Measurements from ENCODE around the gene PJVK. TPM values are rescaled to one million over a fixed set of nuclear protein-coding genes. Genes with fewer than 3 reads are reported as not detected.

The PJVK gene
- total RNA-seq, 1 donor from 2014 or later: 0.20 TPM

DNA sequence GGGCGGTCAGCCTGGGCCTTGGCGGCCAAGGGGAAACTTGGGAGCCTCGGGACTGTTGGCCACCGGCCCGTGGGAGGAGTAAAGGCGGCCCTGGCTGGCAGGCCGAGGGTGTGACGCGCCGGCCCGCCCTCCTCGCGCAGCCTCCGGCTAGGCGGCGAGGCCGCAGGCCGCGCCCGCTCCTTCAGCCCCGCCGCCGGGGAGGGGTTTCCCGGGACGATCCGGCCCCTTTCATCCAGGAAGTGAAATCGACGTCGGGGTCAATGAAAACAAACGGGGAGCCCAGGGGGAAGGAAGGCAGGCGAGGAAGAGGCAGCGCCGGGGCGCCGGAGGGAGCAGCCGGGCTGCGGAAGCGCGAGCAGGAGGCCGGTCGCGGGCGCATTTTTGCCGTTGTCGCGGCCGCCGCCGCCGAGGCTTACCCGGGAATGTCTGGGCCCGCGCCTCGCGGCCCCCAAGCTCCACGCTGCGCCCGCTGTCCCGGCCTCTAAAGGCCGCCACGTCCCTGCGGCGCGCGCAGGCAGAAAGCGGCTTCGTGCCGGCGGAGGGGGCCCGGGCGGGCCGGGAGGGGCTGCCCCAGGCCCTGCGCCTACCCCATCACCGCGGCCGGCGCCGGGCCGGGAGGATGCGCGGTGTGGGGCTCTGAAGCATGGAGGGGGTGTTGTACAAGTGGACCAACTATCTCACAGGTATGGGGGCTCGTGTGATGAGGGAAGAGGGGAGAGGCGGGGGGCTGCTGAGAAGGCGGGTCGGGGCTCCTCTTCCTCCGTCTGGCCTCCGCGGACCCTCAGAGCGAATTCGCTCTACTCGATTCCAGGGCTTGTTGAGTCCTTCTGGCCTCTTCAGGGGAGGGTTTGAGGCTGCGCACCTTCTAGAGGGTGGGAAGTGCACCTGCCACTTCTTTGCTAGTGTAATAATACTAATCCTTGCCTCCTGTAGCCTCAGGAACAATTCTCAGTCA lies 29.3 kb downstream of the PJVK start, which contains the start of gene PLEKHA3:
Gene PLEKHA3, plus strand, starts transcription at position 231 of the 955 bp plus-strand sequence. Its CDS starts 413 bp downstream, at position 644.
- DNase-seq (ENCODE audit: low read depth in 2 of 2): peak; percentile 84 to 96

- no peak for DNase-seq (ENCODE audit: low read depth in 2 of 2)
Measured at GRCh38 chr2:178482437-178482836, 31.3 kb downstream of the PJVK start.

DNA sequence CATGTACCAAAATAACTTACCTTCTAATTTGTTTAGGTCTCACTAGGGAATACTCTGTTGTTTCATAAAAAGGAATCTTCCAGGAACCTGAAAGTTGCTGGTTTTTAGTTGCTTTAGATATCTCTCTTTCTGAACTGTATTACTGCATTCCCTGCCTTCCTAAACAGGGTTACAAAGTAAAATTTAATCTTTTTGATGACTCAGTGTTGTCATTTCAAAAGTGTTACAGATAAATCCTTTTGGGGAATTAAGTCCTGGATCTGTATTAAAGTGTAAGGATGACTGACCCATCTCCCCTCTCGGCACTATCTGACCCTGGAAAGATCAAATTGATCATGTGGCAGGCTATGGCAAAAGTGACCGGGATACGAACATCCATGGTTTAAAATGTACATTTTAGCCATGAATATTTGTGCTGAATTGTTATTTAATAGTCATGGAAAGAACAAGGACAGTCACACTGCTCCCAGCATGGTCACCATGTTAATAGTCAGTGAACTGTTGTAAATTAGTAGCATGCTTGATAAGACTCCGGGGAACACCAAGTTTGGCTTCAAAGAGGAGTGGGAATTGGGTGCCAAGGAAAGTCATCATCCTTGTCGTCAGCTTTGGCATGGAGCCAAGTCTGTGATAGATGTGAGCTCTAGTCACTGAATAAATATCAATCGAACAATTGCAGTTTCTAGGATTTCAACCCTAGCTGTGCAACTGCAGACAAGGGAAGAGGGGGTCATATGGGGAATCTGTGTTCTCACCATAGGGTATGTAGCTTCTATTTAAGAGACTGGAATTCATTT lies 33.3 kb downstream of the PJVK start:
- peak; percentile 54 to 58 for DNase-seq (ENCODE audit: low read depth in 2 of 2)

DNA sequence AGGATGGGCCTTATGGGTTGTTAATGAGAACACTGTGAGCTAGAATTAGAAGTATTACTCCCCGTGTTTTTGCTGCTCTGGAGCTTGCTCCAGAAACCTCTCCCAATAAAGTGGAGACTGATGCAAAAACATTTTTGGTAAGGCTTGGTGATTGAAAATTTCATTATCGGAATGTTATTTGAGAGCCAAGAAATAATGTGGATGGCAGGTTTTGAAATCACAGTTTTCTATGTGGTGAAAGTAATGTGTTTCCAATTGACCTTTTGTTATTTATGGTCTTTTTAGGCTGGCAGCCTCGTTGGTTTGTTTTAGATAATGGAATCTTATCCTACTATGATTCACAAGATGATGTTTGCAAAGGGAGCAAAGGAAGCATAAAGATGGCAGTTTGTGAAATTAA lies 34.2 kb downstream of the PJVK start:
- no peak for DNase-seq (ENCODE audit: low read depth in 2 of 2)

- DNase-seq (ENCODE audit: low read depth in 2 of 2): no peak
Measured at GRCh38 chr2:178491612-178492011, 40.4 kb downstream of the PJVK start.

DNA sequence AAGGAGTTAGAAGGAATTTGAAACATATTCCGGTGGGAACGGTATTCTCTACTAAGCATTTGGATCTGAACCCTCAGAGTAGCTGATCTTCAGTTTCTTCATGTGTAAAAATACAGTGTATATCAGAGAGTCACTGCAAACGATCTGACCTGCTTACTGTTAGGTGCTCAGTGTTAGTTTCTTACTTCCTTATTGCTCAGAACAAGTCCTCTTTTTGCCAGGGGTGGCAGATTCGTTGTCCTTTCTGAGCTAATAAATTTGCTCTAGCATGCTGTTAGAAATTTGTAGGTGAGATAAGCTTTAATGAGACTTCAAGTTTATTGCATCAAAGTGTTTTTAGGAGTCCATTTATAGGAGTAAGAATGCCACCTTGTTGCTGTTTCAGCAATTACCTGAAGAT lies 44.9 kb downstream of the PJVK start:
- no peak for DNase-seq (ENCODE audit: low read depth in 2 of 2)

DNA sequence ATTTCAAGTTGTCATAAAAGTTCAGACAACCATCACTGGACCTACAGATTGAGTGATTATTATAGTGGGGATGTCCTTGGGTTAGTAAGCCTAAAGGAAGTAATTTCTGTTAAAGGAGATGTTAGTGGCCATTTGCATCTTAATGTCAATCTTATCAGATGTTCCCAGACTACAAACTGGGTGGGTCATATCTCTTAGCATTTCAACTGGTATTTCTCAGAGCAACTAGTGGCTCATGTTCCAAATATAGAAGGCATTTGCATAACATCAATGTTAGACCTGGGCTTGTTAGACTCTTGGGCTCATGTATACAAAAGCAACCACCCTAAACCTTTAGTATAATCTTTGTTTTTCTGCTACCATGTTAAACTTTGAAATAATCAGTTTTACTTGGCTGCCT lies 47.0 kb downstream of the PJVK start:
- DNase-seq (ENCODE audit: low read depth in 2 of 2): no peak

DNA sequence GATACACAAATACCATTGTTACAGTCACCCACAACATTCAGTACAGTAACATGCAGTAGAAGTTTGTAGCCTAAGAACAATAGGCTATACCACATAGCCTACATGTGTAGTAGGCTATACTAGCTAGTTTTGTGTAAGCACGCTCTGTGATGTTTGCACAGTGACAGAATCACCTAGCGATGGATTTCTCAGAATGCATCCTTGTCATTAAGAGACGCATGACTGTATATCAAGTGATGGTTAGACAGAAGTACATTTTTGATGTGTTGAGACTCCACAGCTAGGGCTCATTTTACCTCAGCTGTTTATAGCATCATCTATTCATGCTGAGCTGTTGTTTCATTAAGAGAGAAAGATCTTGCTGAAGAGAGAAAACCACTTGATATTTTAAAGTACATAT lies 48.5 kb downstream of the PJVK start:
- DNase-seq (ENCODE audit: low read depth in 2 of 2): no peak

- no peak for DNase-seq (ENCODE audit: low read depth in 2 of 2)
Measured at GRCh38 chr2:178502751-178503150, 51.6 kb downstream of the PJVK start.

- DNase-seq (ENCODE audit: low read depth in 2 of 2): no peak
Measured at GRCh38 chr2:178506101-178506500, 54.9 kb downstream of the PJVK start.

DNA sequence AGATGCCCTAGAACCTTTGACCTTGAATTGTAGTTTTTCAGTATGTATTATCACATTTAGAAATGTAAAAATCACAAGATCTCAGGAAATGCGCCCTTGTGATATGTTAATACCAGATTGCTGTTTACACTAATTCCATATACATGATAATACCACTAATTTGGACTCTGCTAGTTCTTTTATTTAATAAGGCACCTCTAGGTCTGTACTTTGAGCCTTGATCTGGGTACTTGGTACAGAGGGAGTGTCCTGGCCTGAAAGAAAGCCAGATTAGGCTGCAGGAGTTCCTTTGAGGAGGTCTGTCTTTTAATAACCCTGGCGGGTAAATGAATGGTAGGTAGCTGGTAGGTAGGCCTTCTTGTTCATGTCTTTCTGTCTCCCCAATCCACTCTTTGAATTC lies 55.3 kb downstream of the PJVK start:
- DNase-seq (ENCODE audit: low read depth in 2 of 2): no peak

- no peak for DNase-seq (ENCODE audit: low read depth in 2 of 2)
Measured at GRCh38 chr2:178506949-178507348, 55.8 kb downstream of the PJVK start.

GRCh38 chr2:178508646-178509045 lies 57.5 kb downstream of the PJVK start:
- no peak for DNase-seq (ENCODE audit: low read depth in 2 of 2)

DNA sequence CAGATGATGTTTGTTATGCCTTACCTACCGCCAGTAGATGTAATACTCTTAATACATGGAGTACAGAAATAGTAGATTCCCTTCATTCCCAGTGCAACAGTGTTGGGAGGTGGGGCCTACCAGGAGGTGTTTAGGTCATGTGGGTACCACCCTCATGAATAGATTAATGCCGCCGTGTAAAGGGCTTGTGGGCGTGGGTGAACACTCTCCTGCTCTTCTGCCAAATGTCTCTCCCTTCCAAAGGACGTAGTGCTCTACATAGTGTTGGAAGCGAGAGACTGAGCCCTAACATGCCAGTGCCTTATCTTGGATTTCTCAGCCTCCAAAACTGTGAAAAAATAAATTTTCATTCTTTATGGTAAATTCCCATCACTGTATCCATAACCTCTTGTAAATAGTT lies 59.2 kb downstream of the PJVK start:
- DNase-seq (ENCODE audit: low read depth in 2 of 2): no peak

Other genes starting within 250 kb of the PJVK start
- gene PRKRA, start 203 bp upstream of the PJVK start, total RNA-seq: 24.4 and 33.3 TPM in 2 replicates
- 16.1 and 19.0 TPM in 2 replicates for gene FKBP7, start 27.2 kb downstream of the PJVK start, total RNA-seq
- 5.2 and 8.7 TPM in 2 replicates for gene PLEKHA3, start 29.1 kb downstream of the PJVK start, total RNA-seq